ENCODE measurements around the gene ARMC7. TPM values are rescaled to one million over a fixed set of nuclear protein-coding genes. Genes with fewer than 3 reads are reported as not detected.
A peak's percentile ranks its signal among the peaks of the same experiment; 100 is the strongest.

Gene ARMC7
- total and polyA plus RNA-seq, 10 of the 15 experiments (the other 5 are each of a cell fraction or from before 2014, with no cell fraction given): 1.5 to 19.8 (median 6.3) TPM

GRCh38 chr17:75078284-75079022, 31.3 kb upstream of the ARMC7 start (continued):
- TF ChIP-seq EZH2 (IDR thresholded peaks at IDR 0.05; ENCODE audit: borderline replicate concordance, control insufficient read depth, low read depth, low read length): no peak
- no peak for TF ChIP-seq MAX (IDR thresholded peaks at IDR 0.05; ENCODE audit: low read depth, low read length)
- no peak for TF ChIP-seq FOXK2 (IDR thresholded peaks at IDR 0.05)
- no peak for TF ChIP-seq ZBTB4 (CRISPR knock-in tag; IDR thresholded peaks at IDR 0.05)
- TF ChIP-seq SKIL (IDR thresholded peaks at IDR 0.05; ENCODE audit: low read depth, poor library complexity, severe bottlenecking): peak; percentile 16
- TF ChIP-seq POLR2AphosphoS5 (IDR thresholded peaks at IDR 0.05; ENCODE audit: low read length): no peak
- no peak for TF ChIP-seq E2F4 (IDR thresholded peaks at IDR 0.05; ENCODE audit: low read depth, low read length)
- TF ChIP-seq POLR2AphosphoS2 (IDR thresholded peaks at IDR 0.05; ENCODE audit: low read depth, low read length): no peak
- TF ChIP-seq RFX5 (IDR thresholded peaks at IDR 0.05; ENCODE audit: low read depth, low read length): no peak
- TF ChIP-seq WRNIP1 (IDR thresholded peaks at IDR 0.05; ENCODE audit: borderline replicate concordance, low read depth, low read length): no peak
- 0 out of 2 replicates have a peak, but pooled peaks have one; percentile 20 for TF ChIP-seq CHD2 (IDR thresholded peaks at IDR 0.05; ENCODE audit: borderline replicate concordance, low read depth, low read length)
- TF ChIP-seq RAD21 (IDR thresholded peaks at IDR 0.05; ENCODE audit: insufficient read depth, low read depth, low read length): no peak
- no peak for TF ChIP-seq SRF (IDR thresholded peaks at IDR 0.05; ENCODE audit: low read depth in 2 of 2, low read length in 2 of 2)
- no peak for TF ChIP-seq YY1 (IDR thresholded peaks at IDR 0.05; ENCODE audit: low read depth, low read length)
- peak; percentile 44; the same call in 1 of the 2 replicates for TF ChIP-seq HDGF (IDR thresholded peaks at IDR 0.05)
- TF ChIP-seq REST (IDR thresholded peaks at IDR 0.05; ENCODE audit: low read depth, low read length): no peak
- TF ChIP-seq ETV6 (conservative IDR thresholded peaks at IDR 0.05 in 1 of 2, IDR thresholded peaks at IDR 0.05 in 1 of 2; ENCODE audit: borderline replicate concordance in 1 of 2, low read depth in 1 of 2): no peak
- TF ChIP-seq ZBED1 (IDR thresholded peaks at IDR 0.05; ENCODE audit: borderline replicate concordance): no peak

Data from GM12878 (cell line).